ENCODE data around the gene BCAP31. TPM values are rescaled to one million over a fixed set of nuclear protein-coding genes. Genes with fewer than 3 reads are reported as not detected.

Gene BCAP31
- total and polyA plus RNA-seq, 2 donors (not counting 1 experiment from before 2014, with no cell fraction given): 94.0 to 133 TPM

DNA sequence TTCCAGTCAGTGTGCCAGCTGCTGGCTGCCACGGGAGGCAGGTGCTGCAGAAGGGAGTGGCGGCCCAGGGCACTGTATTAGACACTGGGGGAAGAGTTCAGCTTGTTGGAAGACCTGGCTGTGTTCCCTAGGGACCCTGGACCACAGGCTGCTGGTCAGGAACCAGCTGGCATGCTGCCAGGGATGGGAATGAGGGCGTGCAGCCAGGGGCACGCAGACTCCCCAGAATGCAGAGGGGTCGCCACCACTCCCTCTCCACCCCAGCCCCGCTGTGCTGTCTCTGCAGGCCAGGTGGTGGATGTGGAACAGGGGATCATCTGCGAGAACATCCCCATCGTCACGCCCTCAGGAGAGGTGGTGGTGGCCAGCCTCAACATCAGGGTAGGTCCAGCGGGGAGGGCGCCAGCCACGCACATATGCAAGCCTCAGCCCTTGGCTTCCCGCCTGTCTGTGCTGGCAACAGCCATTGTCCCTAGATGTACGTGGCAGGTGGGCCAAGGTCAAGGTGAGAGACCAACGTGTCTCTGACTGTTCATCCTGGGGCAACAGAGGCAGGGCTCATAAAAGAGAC lies 12.8 kb upstream of the BCAP31 start:
- no peaks in the 10 kb centered on the region for H3K27me3 ChIP-seq (ENCODE audit: control insufficient read depth, insufficient read depth, low read length)
- H3K4me3 ChIP-seq (replicated peaks in 1 of 4; ENCODE audit: control extremely low read depth in 1 of 4, insufficient read depth in 1 of 4, low read depth in 3 of 4, low read length in 4 of 4): no peak overlapping the region
- H3K36me3 ChIP-seq (ENCODE audit: control insufficient read depth, insufficient read depth, low read length): no peaks in the 10 kb centered on the region
- no peak overlapping the region for H3K9ac ChIP-seq (ENCODE audit: insufficient read depth, low read length)
- no peak overlapping the region for H2AFZ ChIP-seq (ENCODE audit: low read length)
- TF ChIP-seq, protein P1, sequence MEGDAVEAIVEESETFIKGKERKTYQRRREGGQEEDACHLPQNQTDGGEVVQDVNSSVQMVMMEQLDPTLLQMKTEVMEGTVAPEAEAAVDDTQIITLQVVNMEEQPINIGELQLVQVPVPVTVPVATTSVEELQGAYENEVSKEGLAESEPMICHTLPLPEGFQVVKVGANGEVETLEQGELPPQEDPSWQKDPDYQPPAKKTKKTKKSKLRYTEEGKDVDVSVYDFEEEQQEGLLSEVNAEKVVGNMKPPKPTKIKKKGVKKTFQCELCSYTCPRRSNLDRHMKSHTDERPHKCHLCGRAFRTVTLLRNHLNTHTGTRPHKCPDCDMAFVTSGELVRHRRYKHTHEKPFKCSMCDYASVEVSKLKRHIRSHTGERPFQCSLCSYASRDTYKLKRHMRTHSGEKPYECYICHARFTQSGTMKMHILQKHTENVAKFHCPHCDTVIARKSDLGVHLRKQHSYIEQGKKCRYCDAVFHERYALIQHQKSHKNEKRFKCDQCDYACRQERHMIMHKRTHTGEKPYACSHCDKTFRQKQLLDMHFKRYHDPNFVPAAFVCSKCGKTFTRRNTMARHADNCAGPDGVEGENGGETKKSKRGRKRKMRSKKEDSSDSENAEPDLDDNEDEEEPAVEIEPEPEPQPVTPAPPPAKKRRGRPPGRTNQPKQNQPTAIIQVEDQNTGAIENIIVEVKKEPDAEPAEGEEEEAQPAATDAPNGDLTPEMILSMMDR (conservative IDR thresholded peaks at IDR 0.05 in 1 of 2, IDR thresholded peaks at IDR 0.05 in 1 of 2; ENCODE audit: low read depth in 1 of 2, low read length in 2 of 2): no peak
- TF ChIP-seq EZH2 (IDR thresholded peaks at IDR 0.05; ENCODE audit: low read length, missing control alignments): no peak
- no peaks in the 10 kb centered on the region for H4K20me1 ChIP-seq (ENCODE audit: control insufficient read depth, extremely low read depth, insufficient read depth, low read length)
- H3K9me3 ChIP-seq (ENCODE audit: control insufficient read depth, insufficient read depth, low read depth, low read length): no peaks in the 10 kb centered on the region
- H3K4me2 ChIP-seq (ENCODE audit: extremely low read depth, insufficient read depth, low read length): no peak overlapping the region
- no peak for DNase-seq (ENCODE audit: low read depth in 2 of 2)
- H3K4me1 ChIP-seq (ENCODE audit: control insufficient read depth, extremely low read depth, insufficient read depth, low read length): no peaks in the 10 kb centered on the region
- no peak overlapping the region for H3K27ac ChIP-seq (ENCODE audit: insufficient read depth, low read length)
- H3K79me2 ChIP-seq (ENCODE audit: control insufficient read depth, insufficient read depth, low read length): no peaks in the 10 kb centered on the region

DNA sequence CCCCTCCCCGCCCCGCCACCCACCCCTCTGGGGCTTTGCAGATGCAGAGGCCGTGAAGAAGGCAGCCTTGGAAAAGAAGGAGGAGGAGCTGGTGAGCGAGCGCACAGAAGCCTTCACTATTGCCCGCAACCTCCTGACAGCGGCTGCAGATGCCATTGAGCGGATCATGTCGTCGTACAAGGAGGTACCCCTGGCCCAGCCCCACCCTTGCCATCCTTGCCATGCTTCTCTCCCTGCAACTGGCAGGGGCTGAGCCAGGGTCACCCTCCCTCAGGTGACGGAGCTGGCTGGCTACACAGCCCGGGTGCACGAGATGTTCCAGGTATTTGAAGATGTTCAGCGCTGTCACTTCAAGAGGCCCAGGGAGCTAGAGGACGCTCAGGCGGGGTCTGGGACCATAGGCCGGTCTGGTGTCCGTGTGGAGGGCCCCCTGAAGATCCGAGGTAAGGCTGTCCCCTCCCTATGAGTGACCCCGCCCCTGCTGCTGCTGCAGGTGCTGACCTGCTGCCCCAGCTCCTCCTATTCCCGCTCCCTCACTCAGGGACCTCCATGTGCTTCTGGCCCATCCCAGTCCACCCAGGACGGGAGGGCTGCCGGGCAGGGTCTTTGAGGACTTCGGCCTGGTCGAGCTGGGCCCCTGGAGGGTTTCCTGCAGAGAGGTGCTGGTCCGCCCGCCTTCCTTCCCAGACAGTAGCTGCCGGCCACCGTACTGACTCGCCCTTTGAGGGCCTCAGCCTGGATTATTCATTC lies 12.1 kb upstream of the BCAP31 start:
- no peaks in the 10 kb centered on the region for H3K4me1 ChIP-seq (ENCODE audit: control insufficient read depth, extremely low read depth, insufficient read depth, low read length)
- H2AFZ ChIP-seq (ENCODE audit: low read length): no peak overlapping the region
- H4K20me1 ChIP-seq (ENCODE audit: control insufficient read depth, extremely low read depth, insufficient read depth, low read length): no peaks in the 10 kb centered on the region
- H3K27me3 ChIP-seq (ENCODE audit: control insufficient read depth, insufficient read depth, low read length): no peaks in the 10 kb centered on the region
- TF ChIP-seq, protein P1 (conservative IDR thresholded peaks at IDR 0.05 in 1 of 2, IDR thresholded peaks at IDR 0.05 in 1 of 2; ENCODE audit: low read depth in 1 of 2, low read length in 2 of 2): no peak
- no peak for TF ChIP-seq EZH2 (IDR thresholded peaks at IDR 0.05; ENCODE audit: low read length, missing control alignments)
- H3K79me2 ChIP-seq (ENCODE audit: control insufficient read depth, insufficient read depth, low read length): no peaks in the 10 kb centered on the region
- no peak overlapping the region for H3K4me2 ChIP-seq (ENCODE audit: extremely low read depth, insufficient read depth, low read length)
- no peak for DNase-seq (ENCODE audit: low read depth in 2 of 2)
- H3K9ac ChIP-seq (ENCODE audit: insufficient read depth, low read length): no peak overlapping the region
- no peaks in the 10 kb centered on the region for H3K36me3 ChIP-seq (ENCODE audit: control insufficient read depth, insufficient read depth, low read length)
- H3K4me3 ChIP-seq (replicated peaks in 1 of 4; ENCODE audit: control extremely low read depth in 1 of 4, insufficient read depth in 1 of 4, low read depth in 3 of 4, low read length in 4 of 4): no peak overlapping the region
- H3K27ac ChIP-seq (ENCODE audit: insufficient read depth, low read length): no peak overlapping the region
- H3K9me3 ChIP-seq (ENCODE audit: control insufficient read depth, insufficient read depth, low read depth, low read length): no peaks in the 10 kb centered on the region

DNA sequence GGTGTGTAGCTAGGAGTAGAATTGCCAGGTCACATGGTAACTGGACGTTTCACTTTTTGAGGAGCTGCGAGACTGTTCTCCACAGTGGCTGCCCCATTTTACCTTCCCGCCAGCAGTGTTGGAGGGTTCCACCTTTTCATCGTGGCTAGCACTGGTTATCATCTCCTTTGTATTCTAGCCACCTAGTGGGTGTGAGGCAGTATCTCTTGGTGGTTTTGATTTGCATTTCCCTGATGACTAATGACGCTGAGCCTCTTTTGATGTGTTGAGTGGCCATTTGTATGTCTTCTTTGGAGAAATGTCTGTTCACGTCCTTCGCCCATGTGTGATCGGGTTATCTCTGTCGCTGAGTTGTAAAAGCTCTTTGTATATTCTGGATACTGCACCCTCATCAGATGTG lies 11.1 kb upstream of the BCAP31 start:
- Histone ChIP-seq H3K4me3 (replicated peaks in 1 of 4; ENCODE audit: control extremely low read depth in 1 of 4, insufficient read depth in 1 of 4, low read depth in 3 of 4, low read length in 4 of 4) (no peak overlapping the region), H3K9ac (ENCODE audit: insufficient read depth, low read length) (no peak overlapping the region), H3K36me3 (ENCODE audit: control insufficient read depth, insufficient read depth, low read length) (no peaks in the 10 kb centered on the region), H3K4me2 (ENCODE audit: extremely low read depth, insufficient read depth, low read length) (no peak overlapping the region), H3K4me1 (ENCODE audit: control insufficient read depth, extremely low read depth, insufficient read depth, low read length) (no peaks in the 10 kb centered on the region), H3K9me3 (ENCODE audit: control insufficient read depth, insufficient read depth, low read depth, low read length) (no peaks in the 10 kb centered on the region), H3K27ac (ENCODE audit: insufficient read depth, low read length) (no peak overlapping the region), H4K20me1 (ENCODE audit: control insufficient read depth, extremely low read depth, insufficient read depth, low read length) (no peaks in the 10 kb centered on the region), H3K27me3 (ENCODE audit: control insufficient read depth, insufficient read depth, low read length) (no peaks in the 10 kb centered on the region), H2AFZ (ENCODE audit: low read length) (no peak overlapping the region), H3K79me2 (ENCODE audit: control insufficient read depth, insufficient read depth, low read length) (no peaks in the 10 kb centered on the region)
- TF ChIP-seq, protein P1 (conservative IDR thresholded peaks at IDR 0.05 in 1 of 2, IDR thresholded peaks at IDR 0.05 in 1 of 2; ENCODE audit: low read depth in 1 of 2, low read length in 2 of 2): no peak
- TF ChIP-seq EZH2 (IDR thresholded peaks at IDR 0.05; ENCODE audit: low read length, missing control alignments): no peak
- peak in 1 of 2 donors; percentile 12 for DNase-seq (ENCODE audit: low read depth in 2 of 2)
